NCI-H1694 treated with DMSO at 0.1 percent for 48 hours (cell line): ENCODE data around the gene GAK.
"Not testable (repeated sequence)": the region's sequence is repeated elsewhere in the genome, so short reads cannot be mapped to it uniquely, and the experiment has no call there.

ENCODE experiments used
- DNase-seq: peaks from one replicate; lab custom pipeline; 2025; lab: John Stamatoyannopoulos, UW

GAK gene

DNA sequence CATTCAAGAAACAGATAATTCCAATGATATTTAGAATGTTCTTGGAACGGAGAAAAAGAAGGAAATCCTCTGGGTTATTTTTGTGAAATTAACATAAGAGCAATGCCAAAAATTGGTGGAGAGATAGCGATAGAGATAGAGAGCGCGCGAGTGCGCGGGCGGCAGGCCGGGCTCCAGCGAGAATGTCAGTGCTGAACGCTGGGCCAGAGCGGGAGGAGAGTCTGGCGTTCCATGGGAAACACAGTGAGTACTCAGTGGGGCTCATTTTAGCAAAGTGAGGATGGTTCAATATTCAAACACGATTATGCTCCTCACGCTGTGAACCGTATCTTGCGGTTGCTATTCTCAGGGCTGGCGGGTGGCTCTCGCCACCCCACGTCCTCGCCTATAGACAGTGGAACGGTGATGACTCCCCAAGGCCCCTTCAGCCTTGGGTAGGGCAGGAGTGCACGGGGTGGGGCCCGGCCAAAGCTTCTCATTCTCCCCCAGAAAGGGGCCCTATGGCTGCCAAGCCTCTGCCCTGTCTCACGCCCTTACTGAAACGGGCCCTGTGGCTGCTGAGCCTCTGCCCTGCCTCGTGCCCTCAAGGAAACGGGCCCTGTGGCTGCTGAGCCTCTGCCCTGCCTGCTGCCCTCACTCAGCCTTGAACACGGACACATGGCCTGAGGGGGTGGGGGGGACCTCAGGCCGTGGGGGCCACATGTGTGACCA lies 123.1 kb downstream of the GAK start:
- no peak for DNase-seq

DNA sequence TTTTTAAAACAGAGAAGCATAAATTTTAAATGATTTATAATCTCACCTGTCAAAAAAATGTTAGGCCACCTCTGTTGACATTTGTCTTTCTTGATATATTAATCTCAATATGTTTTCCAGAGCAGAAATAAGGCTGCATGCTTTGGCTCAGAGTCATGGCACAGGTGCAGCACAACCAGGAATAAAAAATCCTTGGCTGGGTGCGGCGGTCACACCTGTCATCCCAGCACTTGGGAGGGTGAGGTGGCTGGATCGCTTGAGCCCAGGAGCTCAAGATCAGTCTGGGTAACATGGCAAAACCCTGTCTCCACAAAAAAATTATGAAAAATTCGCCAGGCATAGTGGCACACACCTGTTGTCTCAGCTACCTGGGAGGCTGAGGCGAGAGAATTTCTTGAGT lies 124.3 kb downstream of the GAK start:
- no peak for DNase-seq

DNA sequence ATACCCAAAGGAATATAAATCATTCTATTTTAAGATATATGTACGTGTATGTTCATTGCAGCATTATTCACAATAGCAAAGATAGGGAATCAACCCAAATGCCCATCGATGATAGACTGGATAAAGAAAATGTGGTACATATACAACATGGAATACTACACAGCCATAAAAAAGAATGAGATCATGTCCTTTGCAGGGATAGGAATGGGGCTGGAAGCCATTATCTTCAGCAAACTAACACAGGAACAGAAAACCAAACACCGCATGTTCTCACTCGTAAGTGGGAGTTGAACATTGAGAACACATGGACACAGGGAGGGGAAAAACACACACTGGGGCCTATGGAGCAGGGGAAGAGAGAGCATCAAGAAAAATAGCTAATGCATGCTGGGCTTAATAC lies 125.1 kb downstream of the GAK start:
- not testable (repeated sequence) for DNase-seq

DNA sequence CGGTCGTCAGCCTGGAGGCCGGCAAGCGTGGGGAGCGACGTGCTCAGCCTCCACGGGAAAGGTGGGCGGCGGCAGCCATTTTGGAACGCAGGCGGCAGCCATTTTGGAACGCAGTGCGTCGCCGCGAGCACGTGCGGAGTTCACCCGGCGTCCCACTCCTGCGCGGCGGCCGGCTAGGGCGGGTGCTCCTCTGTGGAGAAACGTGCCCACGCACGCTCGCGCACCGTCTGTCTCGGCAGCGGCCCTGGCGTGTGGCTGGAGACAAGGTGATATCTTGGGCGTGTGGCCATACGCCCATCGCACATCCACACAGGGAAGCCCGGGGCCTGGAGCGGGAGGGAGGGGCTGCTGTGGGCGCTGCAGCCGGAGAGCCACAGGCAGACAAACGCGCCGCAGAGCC lies 127.3 kb downstream of the GAK start:
- DNase-seq = no peak

DNA sequence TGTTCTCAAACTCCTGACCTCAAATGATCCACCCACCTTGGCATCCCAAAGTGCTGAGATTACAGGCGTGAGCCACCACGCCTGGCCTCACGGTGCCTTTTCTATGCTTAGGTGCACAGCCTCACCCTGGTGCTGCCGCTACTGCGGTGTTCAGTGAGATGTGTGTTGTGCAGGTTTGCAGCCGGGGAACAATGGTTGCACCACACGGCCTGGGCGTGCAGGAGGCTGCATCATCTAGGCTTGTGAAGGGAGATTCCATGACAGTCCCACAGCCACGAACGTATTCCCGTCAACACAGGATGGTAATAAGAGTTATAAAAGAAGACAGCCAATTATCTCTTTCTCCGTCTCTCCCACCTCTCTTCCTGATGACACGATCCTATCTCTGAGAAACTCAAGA lies 128.2 kb downstream of the GAK start:
- DNase-seq = no peak

DNA sequence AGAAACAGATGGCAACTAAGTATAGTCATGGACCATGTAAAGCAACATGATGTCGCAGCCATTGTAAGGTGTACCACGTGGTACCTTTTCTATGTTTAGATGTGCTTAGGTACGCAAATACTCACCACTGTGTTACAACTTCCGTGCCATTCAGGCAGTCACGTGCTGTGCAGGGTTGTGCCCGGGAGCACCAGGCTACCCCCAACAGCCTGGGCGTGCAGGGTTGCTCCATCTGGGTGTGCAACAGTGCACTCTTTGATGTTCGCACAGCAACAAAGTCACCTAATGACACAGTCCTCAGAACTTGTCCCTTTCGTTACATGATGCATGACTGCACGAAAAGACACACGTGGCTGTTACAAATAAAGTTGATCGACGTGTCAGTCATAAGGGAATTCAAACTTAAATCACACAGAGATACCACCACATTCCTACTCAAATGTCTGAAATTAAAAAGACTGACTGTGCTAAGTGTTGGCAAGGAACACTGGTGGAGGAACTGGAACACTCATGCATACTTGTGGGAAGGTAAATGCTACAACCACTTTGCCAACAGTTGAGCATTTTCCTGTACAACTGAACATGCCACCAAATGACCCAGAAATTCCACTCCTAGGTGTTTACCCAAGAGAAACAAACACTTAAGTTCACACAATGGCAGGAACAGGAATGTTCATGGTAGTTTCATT lies 130.5 kb downstream of the GAK start:
- DNase-seq = no peak
